WTC11 (cell line): ENCODE measurements around the gene VEPH1. TPM values are rescaled to one million over a fixed set of nuclear protein-coding genes. Genes with fewer than 3 reads are reported as not detected.

Experiments used
- ATAC-seq: fragments of 200-7000 bp; cut with Tn5 transposase; 2 replicates; pipeline ENCODE4 v1.10.0; 2021; ENCODE audit warnings: mild to moderate bottlenecking, moderate library complexity
- CTCF ChIA-PET: fragments of 300-600 bp; sonication (Branson Sonifier 250); formaldehyde crosslinking; loops from one replicate; lab custom pipeline; 2021; ENCODE audit warnings: antibody characterized with exemption; lab: Charles Lee
- POLR2A ChIA-PET: fragments of 350-600 bp; sonication (Branson Sonifier 250); formaldehyde crosslinking; loops from one replicate; lab custom pipeline; 2021; ENCODE audit warnings: antibody characterized with exemption; lab: Charles Lee
- DNase-seq: peaks from one replicate; pipeline ENCODE4 v3.0.0; 2021; ENCODE audit warnings: low spot score
- H3K27ac Mint-ChIP-seq: 2 replicates; pipeline ENCODE4 v1.8.0; 2021; ENCODE audit warnings: mixed read lengths
- H3K27me3 Mint-ChIP-seq: 2 replicates; pipeline ENCODE4 v1.8.0; 2021; ENCODE audit warnings: low read depth, mild to moderate bottlenecking, moderate library complexity, mixed read lengths
- H3K36me3 Mint-ChIP-seq: 2 replicates; pipeline ENCODE4 v1.8.0; 2021; ENCODE audit warnings: mixed read lengths
- H3K4me1 Mint-ChIP-seq: 2 replicates; pipeline ENCODE4 v1.8.0; 2022; ENCODE audit warnings: mixed read lengths
- H3K4me3 Mint-ChIP-seq: 2 replicates; pipeline ENCODE4 v1.8.0; 2021; ENCODE audit warnings: mild to moderate bottlenecking, moderate library complexity, mixed read lengths
- H3K9me3 Mint-ChIP-seq: 2 replicates; pipeline ENCODE4 v1.8.0; 2021; ENCODE audit warnings: mixed read lengths
- AFF4 ChIP-seq: sonication (generic); formaldehyde crosslinking; IDR thresholded peaks from 2 replicates; pipeline ENCODE4 v1.8.1; 2023; ENCODE audit warnings: mild to moderate bottlenecking, missing genetic modification reagents, borderline replicate concordance
- GTF2I ChIP-seq: fragments of 250-450 bp; sonication (Bioruptor Pico); conservative IDR thresholded peaks from 2 replicates; pipeline ENCODE4 v1.4.0; 2021; ENCODE audit warnings: mild to moderate bottlenecking
- IRF1 ChIP-seq: sonication (generic); formaldehyde crosslinking; IDR thresholded peaks from 2 replicates; pipeline ENCODE4 v1.8.0; 2023; ENCODE audit warnings: missing genetic modification reagents
- IRF2 ChIP-seq: sonication (generic); formaldehyde crosslinking; IDR thresholded peaks from 2 replicates; pipeline ENCODE4 v1.8.0; 2022; ENCODE audit warnings: low read depth, missing genetic modification reagents, borderline replicate concordance
- JAZF1 ChIP-seq: fragments of 250-450 bp; sonication (Bioruptor Pico); IDR thresholded peaks from 2 replicates; pipeline ENCODE4 v1.9.0; 2021; ENCODE audit warnings: moderate library complexity, mild to moderate bottlenecking, inconsistent platforms
- MYBL2 ChIP-seq: sonication (generic); formaldehyde crosslinking; IDR thresholded peaks from 2 replicates; pipeline ENCODE4 v1.8.1; 2023; ENCODE audit warnings: mild to moderate bottlenecking, moderate library complexity, missing genetic modification reagents
- NFATC4 ChIP-seq: fragments of 250-450 bp; sonication (Bioruptor Pico); IDR thresholded peaks from 2 replicates; pipeline ENCODE4 v1.9.0; 2021; ENCODE audit warnings: mild to moderate bottlenecking
- NFE2L1 ChIP-seq: sonication (generic); formaldehyde crosslinking; IDR thresholded peaks from 2 replicates; pipeline ENCODE4 v1.8.1; 2023; ENCODE audit warnings: missing genetic modification reagents
- NFYB ChIP-seq: sonication (generic); formaldehyde crosslinking; conservative IDR thresholded peaks from 2 replicates; pipeline ENCODE4 v1.8.0; 2022; ENCODE audit warnings: low read depth, missing genetic modification reagents
- PRRX2 ChIP-seq: fragments of 250-450 bp; sonication (Bioruptor Pico); IDR thresholded peaks from 2 replicates; pipeline ENCODE4 v1.8.0; 2021; ENCODE audit warnings: mild to moderate bottlenecking
- RELA ChIP-seq: sonication (generic); formaldehyde crosslinking; IDR thresholded peaks from 2 replicates; pipeline ENCODE4 v1.8.1; 2022; ENCODE audit warnings: missing genetic modification reagents, mild to moderate bottlenecking, borderline replicate concordance
- SP1 ChIP-seq: sonication (generic); formaldehyde crosslinking; conservative IDR thresholded peaks from 2 replicates; pipeline ENCODE4 v1.8.1; 2022; ENCODE audit warnings: missing genetic modification reagents
- ZBTB21 ChIP-seq: sonication (generic); formaldehyde crosslinking; IDR thresholded peaks from 2 replicates; pipeline ENCODE4 v1.8.1; 2023; ENCODE audit warnings: mild to moderate bottlenecking, missing genetic modification reagents, borderline replicate concordance
- ZNF416 ChIP-seq: fragments of 250-450 bp; sonication (Bioruptor Pico); IDR thresholded peaks from 2 replicates; pipeline ENCODE4 v1.9.0; 2021; ENCODE audit warnings: mild to moderate bottlenecking, inconsistent platforms
- total RNA-seq: library from RNA; stranded (reverse); gene quantifications from 3 replicates; pipeline ENCODE4 v1.2.3, GENCODE V29; 2021
- TF ChIP-seq, protein P1 (sequence below): sonication (generic); formaldehyde crosslinking; IDR thresholded peaks from 2 replicates; pipeline ENCODE4 v1.8.0; 2022; ENCODE audit warnings: missing genetic modification reagents
- TF ChIP-seq, protein P2 (sequence below): sonication (generic); formaldehyde crosslinking; IDR thresholded peaks from 2 replicates; pipeline ENCODE4 v1.8.1; 2023; ENCODE audit warnings: mild to moderate bottlenecking, moderate library complexity, missing genetic modification reagents
- TF ChIP-seq, protein P3 (sequence below): sonication (generic); formaldehyde crosslinking; IDR thresholded peaks from 2 replicates; pipeline ENCODE4 v1.8.0; 2022; ENCODE audit warnings: mild to moderate bottlenecking, missing genetic modification reagents
- TF ChIP-seq, protein P4 (sequence below): fragments of 250-450 bp; sonication (Bioruptor Pico); conservative IDR thresholded peaks from 2 replicates; pipeline ENCODE4 v1.9.0; 2021; ENCODE audit warnings: mild to moderate bottlenecking
- TF ChIP-seq, protein P5 (sequence below): sonication (generic); formaldehyde crosslinking; IDR thresholded peaks from 2 replicates; pipeline ENCODE4 v1.8.1; 2022; ENCODE audit warnings: mild to moderate bottlenecking, moderate library complexity, missing genetic modification reagents

Gene VEPH1
- total RNA-seq, 1 experiment from 2014 or later: 10.8 TPM

- DNase-seq (no peak), ATAC-seq (no peak)
- H3K9me3 Mint-ChIP-seq: no peaks in the 10 kb centered on the region
- POLR2A ChIA-PET: no interaction called here
- H3K27me3 Mint-ChIP-seq: peaks cover 7% of the 10 kb centered on the region
- peaks cover under 1% of the 10 kb centered on the region; the same call in 1 of the 2 replicates for H3K4me1 Mint-ChIP-seq
- no peak overlapping the region for H3K27ac Mint-ChIP-seq
- no peak overlapping the region for H3K4me3 Mint-ChIP-seq
- CTCF ChIA-PET: no interaction called here
- TF ChIP-seq PRRX2 (CRISPR knock-in tag) (no peak), ZBTB21 (CRISPR knock-in tag) (no peak), SP1 (CRISPR knock-in tag) (no peak), MYBL2 (CRISPR knock-in tag) (no peak), RELA (no peak), NFATC4 (no peak), GTF2I (CRISPR knock-in tag) (no peak), IRF1 (no peak)
- TF ChIP-seq, protein P1, sequence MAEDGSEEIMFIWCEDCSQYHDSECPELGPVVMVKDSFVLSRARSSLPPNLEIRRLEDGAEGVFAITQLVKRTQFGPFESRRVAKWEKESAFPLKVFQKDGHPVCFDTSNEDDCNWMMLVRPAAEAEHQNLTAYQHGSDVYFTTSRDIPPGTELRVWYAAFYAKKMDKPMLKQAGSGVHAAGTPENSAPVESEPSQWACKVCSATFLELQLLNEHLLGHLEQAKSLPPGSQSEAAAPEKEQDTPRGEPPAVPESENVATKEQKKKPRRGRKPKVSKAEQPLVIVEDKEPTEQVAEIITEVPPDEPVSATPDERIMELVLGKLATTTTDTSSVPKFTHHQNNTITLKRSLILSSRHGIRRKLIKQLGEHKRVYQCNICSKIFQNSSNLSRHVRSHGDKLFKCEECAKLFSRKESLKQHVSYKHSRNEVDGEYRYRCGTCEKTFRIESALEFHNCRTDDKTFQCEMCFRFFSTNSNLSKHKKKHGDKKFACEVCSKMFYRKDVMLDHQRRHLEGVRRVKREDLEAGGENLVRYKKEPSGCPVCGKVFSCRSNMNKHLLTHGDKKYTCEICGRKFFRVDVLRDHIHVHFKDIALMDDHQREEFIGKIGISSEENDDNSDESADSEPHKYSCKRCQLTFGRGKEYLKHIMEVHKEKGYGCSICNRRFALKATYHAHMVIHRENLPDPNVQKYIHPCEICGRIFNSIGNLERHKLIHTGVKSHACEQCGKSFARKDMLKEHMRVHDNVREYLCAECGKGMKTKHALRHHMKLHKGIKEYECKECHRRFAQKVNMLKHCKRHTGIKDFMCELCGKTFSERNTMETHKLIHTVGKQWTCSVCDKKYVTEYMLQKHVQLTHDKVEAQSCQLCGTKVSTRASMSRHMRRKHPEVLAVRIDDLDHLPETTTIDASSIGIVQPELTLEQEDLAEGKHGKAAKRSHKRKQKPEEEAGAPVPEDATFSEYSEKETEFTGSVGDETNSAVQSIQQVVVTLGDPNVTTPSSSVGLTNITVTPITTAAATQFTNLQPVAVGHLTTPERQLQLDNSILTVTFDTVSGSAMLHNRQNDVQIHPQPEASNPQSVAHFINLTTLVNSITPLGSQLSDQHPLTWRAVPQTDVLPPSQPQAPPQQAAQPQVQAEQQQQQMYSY (CRISPR knock-in tag): no peak
- TF ChIP-seq, protein P2, sequence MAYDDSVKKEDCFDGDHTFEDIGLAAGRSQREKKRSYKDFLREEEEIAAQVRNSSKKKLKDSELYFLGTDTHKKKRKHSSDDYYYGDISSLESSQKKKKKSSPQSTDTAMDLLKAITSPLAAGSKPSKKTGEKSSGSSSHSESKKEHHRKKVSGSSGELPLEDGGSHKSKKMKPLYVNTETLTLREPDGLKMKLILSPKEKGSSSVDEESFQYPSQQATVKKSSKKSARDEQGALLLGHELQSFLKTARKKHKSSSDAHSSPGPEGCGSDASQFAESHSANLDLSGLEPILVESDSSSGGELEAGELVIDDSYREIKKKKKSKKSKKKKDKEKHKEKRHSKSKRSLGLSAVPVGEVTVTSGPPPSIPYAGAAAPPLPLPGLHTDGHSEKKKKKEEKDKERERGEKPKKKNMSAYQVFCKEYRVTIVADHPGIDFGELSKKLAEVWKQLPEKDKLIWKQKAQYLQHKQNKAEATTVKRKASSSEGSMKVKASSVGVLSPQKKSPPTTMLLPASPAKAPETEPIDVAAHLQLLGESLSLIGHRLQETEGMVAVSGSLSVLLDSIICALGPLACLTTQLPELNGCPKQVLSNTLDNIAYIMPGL: no peak
- TF ChIP-seq, protein P3, sequence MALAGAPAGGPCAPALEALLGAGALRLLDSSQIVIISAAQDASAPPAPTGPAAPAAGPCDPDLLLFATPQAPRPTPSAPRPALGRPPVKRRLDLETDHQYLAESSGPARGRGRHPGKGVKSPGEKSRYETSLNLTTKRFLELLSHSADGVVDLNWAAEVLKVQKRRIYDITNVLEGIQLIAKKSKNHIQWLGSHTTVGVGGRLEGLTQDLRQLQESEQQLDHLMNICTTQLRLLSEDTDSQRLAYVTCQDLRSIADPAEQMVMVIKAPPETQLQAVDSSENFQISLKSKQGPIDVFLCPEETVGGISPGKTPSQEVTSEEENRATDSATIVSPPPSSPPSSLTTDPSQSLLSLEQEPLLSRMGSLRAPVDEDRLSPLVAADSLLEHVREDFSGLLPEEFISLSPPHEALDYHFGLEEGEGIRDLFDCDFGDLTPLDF (CRISPR knock-in tag): no peak
- TF ChIP-seq, all 79 proteins: peak for 0
- no peaks in the 10 kb centered on the region for H3K36me3 Mint-ChIP-seq
Measured at GRCh38 chr3:157443905-157444796, 59.1 kb downstream of the VEPH1 start.

DNA sequence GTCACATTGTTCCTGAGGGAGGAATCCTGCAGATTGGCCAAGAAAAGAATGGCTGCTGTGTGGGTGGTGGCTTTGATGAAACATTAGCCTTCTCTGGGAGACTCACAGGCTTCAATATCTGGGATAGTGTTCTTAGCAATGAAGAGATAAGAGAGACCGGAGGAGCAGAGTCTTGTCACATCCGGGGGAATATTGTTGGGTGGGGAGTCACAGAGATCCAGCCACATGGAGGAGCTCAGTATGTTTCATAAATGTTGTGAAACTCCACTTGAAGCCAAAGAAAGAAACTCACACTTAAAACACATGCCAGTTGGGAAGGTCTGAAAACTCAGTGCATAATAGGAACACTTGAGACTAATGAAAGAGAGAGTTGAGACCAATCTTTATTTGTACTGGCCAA is 60.5 kb downstream of the VEPH1 start:
- ChIA-PET CTCF (no interaction called here), POLR2A (no interaction called here)
- Mint-ChIP-seq H3K4me1 (peaks cover 8% of the 10 kb centered on the region), H3K36me3 (no peaks in the 10 kb centered on the region), H3K27ac (no peak overlapping the region), H3K27me3 (peaks cover 18% of the 10 kb centered on the region), H3K9me3 (no peaks in the 10 kb centered on the region), H3K4me3 (no peak overlapping the region)
- DNase-seq (no peak), ATAC-seq (no peak)
- TF ChIP-seq ZNF416 (CRISPR knock-in tag) (no peak), AFF4 (CRISPR knock-in tag) (no peak), NFE2L1 (CRISPR knock-in tag) (no peak), IRF2 (no peak), NFYB (CRISPR knock-in tag) (no peak), JAZF1 (CRISPR knock-in tag) (no peak)
- TF ChIP-seq, protein P4, sequence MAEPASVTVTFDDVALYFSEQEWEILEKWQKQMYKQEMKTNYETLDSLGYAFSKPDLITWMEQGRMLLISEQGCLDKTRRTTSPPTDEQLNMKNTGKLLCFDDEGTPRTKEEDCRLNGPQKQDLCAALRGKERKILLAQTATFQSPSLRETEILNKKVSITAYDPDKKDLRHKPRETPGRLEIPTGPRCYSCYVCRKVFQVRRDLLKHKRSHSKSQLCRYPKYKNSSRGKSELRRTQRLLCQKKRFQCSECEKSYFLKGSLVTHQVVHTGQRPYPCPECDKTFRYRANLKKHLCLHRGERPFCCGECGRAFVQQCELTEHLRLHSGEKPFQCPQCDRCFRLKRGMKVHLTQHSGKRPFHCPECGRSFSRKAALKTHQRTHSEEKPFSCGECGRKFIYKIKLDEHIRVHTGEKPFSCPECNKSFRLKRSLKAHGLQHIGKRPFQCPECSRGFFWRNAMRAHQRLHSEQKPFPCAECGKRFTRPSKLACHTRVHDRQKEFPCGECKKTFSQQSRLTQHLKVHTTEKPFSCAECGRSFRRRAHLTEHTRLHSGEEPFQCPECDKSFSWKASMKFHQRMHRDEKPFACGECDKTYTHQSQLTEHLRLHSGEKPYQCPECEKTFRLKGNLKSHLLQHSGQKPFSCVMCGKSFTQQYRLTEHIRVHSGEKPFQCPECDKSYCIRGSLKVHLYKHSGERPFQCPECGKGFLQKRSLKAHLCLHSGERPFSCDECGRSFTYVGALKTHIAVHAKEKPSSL: no peak
- TF ChIP-seq, protein P5, sequence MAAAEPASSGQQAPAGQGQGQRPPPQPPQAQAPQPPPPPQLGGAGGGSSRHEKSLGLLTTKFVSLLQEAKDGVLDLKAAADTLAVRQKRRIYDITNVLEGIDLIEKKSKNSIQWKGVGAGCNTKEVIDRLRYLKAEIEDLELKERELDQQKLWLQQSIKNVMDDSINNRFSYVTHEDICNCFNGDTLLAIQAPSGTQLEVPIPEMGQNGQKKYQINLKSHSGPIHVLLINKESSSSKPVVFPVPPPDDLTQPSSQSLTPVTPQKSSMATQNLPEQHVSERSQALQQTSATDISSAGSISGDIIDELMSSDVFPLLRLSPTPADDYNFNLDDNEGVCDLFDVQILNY (CRISPR knock-in tag): no peak
